ENCODE measurements around the gene MARF1.

DNA sequence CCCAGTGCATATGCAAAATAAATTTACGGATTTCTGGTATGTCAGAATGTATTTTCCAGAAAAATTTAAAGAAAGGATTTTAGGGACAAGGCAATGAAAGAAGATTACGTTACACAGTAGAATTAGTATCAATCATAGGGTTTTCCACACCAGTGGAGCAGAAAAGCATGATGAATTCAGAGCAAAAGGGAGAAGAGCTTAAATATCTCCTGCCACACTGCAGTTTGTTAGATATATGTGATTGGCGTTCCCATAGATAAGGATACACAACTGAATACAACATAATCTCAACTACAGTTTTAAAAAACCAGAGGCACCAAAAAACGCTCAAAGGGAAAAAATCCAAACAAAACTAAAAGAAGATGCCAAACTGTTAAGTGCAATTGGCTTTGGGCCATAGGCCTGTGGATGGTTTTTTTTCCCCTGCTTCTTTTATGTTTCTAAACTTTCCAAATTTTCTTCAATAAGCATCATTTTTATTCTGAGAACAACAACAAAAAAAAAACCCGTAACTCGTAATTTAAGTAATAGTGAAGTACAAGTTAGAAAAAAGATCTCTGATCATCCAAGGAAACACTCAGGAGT is 22.3 kb downstream of the MARF1 start:
- TF ChIP-seq, protein P1, sequence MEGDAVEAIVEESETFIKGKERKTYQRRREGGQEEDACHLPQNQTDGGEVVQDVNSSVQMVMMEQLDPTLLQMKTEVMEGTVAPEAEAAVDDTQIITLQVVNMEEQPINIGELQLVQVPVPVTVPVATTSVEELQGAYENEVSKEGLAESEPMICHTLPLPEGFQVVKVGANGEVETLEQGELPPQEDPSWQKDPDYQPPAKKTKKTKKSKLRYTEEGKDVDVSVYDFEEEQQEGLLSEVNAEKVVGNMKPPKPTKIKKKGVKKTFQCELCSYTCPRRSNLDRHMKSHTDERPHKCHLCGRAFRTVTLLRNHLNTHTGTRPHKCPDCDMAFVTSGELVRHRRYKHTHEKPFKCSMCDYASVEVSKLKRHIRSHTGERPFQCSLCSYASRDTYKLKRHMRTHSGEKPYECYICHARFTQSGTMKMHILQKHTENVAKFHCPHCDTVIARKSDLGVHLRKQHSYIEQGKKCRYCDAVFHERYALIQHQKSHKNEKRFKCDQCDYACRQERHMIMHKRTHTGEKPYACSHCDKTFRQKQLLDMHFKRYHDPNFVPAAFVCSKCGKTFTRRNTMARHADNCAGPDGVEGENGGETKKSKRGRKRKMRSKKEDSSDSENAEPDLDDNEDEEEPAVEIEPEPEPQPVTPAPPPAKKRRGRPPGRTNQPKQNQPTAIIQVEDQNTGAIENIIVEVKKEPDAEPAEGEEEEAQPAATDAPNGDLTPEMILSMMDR (IDR thresholded peaks at IDR 0.05; ENCODE audit: borderline replicate concordance, extremely low read depth, low read length, poor library complexity, severe bottlenecking) = no peak
- TF ChIP-seq EZH2 (IDR thresholded peaks at IDR 0.05; ENCODE audit: borderline replicate concordance, low read depth, low read length, severe bottlenecking) = no peak
